HEK293 (cell line): ENCODE measurements around the gene COL15A1.

ENCODE experiments used
- CTCF ChIA-PET: fragments of 350-600 bp; formaldehyde crosslinking; extraction: SDS; loops from one replicate; lab custom pipeline; 2021; ENCODE audit warnings: antibody characterized with exemption; lab: Yijun Ruan, JAX
- POLR2A ChIA-PET: fragments of 300-600 bp; formaldehyde crosslinking; extraction: SDS; loops from one replicate; lab custom pipeline; 2020; ENCODE audit warnings: antibody characterized with exemption, inconsistent platforms; lab: Yijun Ruan, JAX
- H3K27ac ChIP-seq: fragments of 200-500 bp; sonication (Bioruptor generic); 2 replicates; pipeline ENCODE4 v1.5.1; 2014; ENCODE audit warnings: low read depth, low read length, control low read depth, inconsistent platforms; ENCODE audit errors: extremely low read depth
- H3K36me3 ChIP-seq, 2 experiments: fragments of 200-500 bp in 1 of 2; sonication (Bioruptor generic) in 1 of 2; 1 replicate in 1 of 2; 2 replicates in 1 of 2; pipeline ENCODE4 v1.5.1; 2014 to 2017; ENCODE audit warnings: inconsistent platforms in 2 of 2, low read length in 2 of 2; ENCODE audit not compliant: control insufficient read depth in 2 of 2, insufficient read depth in 1 of 2
- H3K4me1 ChIP-seq: fragments of 200-500 bp; sonication (Bioruptor generic); 2 replicates; pipeline ENCODE4 v1.5.1; 2014; ENCODE audit warnings: mild to moderate bottlenecking, low read length, inconsistent platforms; ENCODE audit not compliant: control insufficient read depth, insufficient read depth
- H3K4me3 ChIP-seq: 2 replicates; pipeline ENCODE4 v1.5.1; 2011; ENCODE audit warnings: low read depth, mild to moderate bottlenecking, control low read depth, low read length, moderate library complexity
- H3K9me3 ChIP-seq: fragments of 200-500 bp; sonication (Bioruptor generic); 2 replicates; pipeline ENCODE4 v1.5.1; 2014; ENCODE audit warnings: low read depth, low read length, inconsistent platforms; ENCODE audit not compliant: control insufficient read depth, insufficient read depth
- GLI4 ChIP-seq: fragments of 450-650 bp; formaldehyde crosslinking; IDR thresholded peaks from 2 replicates; pipeline ENCODE4 v1.5.1; 2016; ENCODE audit warnings: missing biosample characterization, missing genetic modification characterization
- KLF17 ChIP-seq: fragments of 450-650 bp; formaldehyde crosslinking; IDR thresholded peaks from 2 replicates; pipeline ENCODE4 v1.5.1; 2016; ENCODE audit warnings: missing biosample characterization, missing genetic modification characterization
- TRIM28 ChIP-seq: IDR thresholded peaks from 2 replicates; pipeline ENCODE4 v1.6.1; 2011; ENCODE audit warnings: low read length, control low read depth, borderline replicate concordance
- YY1 ChIP-seq: fragments of 450-650 bp; formaldehyde crosslinking; IDR thresholded peaks from 2 replicates; pipeline ENCODE4 v1.5.1; 2018; ENCODE audit warnings: missing biosample characterization, missing genetic modification characterization
- ZBTB48 ChIP-seq: fragments of 450-650 bp; formaldehyde crosslinking; IDR thresholded peaks from 2 replicates; pipeline ENCODE4 v1.5.1; 2016; ENCODE audit warnings: missing biosample characterization, missing genetic modification characterization
- ZBTB7A ChIP-seq: fragments of 450-650 bp; formaldehyde crosslinking; IDR thresholded peaks from 2 replicates; pipeline ENCODE4 v1.5.1; 2016; ENCODE audit warnings: low read depth, missing biosample characterization, missing genetic modification characterization
- ZBTB8A ChIP-seq: fragments of 450-650 bp; formaldehyde crosslinking; IDR thresholded peaks from 2 replicates; pipeline ENCODE4 v1.5.1; 2016; ENCODE audit warnings: missing biosample characterization, missing genetic modification characterization
- ZNF133 ChIP-seq: fragments of 450-650 bp; formaldehyde crosslinking; IDR thresholded peaks from 2 replicates; pipeline ENCODE4 v1.5.1; 2016; ENCODE audit warnings: missing biosample characterization, missing genetic modification characterization
- ZNF174 ChIP-seq: fragments of 450-650 bp; formaldehyde crosslinking; IDR thresholded peaks from 2 replicates; pipeline ENCODE4 v1.5.0; 2017; ENCODE audit warnings: missing biosample characterization, mild to moderate bottlenecking, missing genetic modification characterization
- ZNF2 ChIP-seq: fragments of 450-650 bp; formaldehyde crosslinking; IDR thresholded peaks from 2 replicates; pipeline ENCODE4 v1.5.1; 2016; ENCODE audit warnings: missing biosample characterization, missing genetic modification characterization
- ZNF274 ChIP-seq, 2 experiments: fragments of 200-500 bp in 1 of 2; fragments of 450-650 bp in 1 of 2; sonication (Bioruptor generic) in 1 of 2; formaldehyde crosslinking in 1 of 2; IDR thresholded peaks; 2 replicates each; pipeline versions ENCODE4 v1.5.1 to v1.6.1; 2014 to 2016; ENCODE audit warnings: borderline replicate concordance in 1 of 2, inconsistent platforms in 1 of 2, low read length in 1 of 2, missing biosample characterization in 1 of 2, missing genetic modification characterization in 1 of 2
- ZNF292 ChIP-seq: fragments of 450-650 bp; formaldehyde crosslinking; IDR thresholded peaks from 2 replicates; pipeline ENCODE4 v1.5.1; 2016; ENCODE audit warnings: low read depth, missing biosample characterization, missing genetic modification characterization, borderline replicate concordance
- ZNF302 ChIP-seq: fragments of 450-650 bp; formaldehyde crosslinking; IDR thresholded peaks from 2 replicates; pipeline ENCODE4 v1.5.1; 2016; ENCODE audit warnings: missing biosample characterization, missing genetic modification characterization, low read depth
- ZNF391 ChIP-seq: fragments of 450-650 bp; formaldehyde crosslinking; IDR thresholded peaks from 2 replicates; pipeline ENCODE4 v1.5.1; 2016; ENCODE audit warnings: low read depth, missing biosample characterization, missing genetic modification characterization, borderline replicate concordance
- ZNF510 ChIP-seq: fragments of 450-650 bp; formaldehyde crosslinking; IDR thresholded peaks from 2 replicates; pipeline ENCODE4 v1.5.1; 2018; ENCODE audit warnings: mild to moderate bottlenecking, missing genetic modification characterization, missing biosample characterization; ENCODE audit not compliant: insufficient replicate concordance
- ZNF518A ChIP-seq: fragments of 450-650 bp; formaldehyde crosslinking; conservative IDR thresholded peaks from 2 replicates; pipeline ENCODE4 v1.5.1; 2016; ENCODE audit warnings: low read depth, missing biosample characterization, missing genetic modification characterization
- ZNF571 ChIP-seq: fragments of 450-650 bp; formaldehyde crosslinking; IDR thresholded peaks from 2 replicates; pipeline ENCODE4 v1.5.0; 2017; ENCODE audit warnings: missing biosample characterization, missing genetic modification characterization
- ZNF623 ChIP-seq: fragments of 450-650 bp; formaldehyde crosslinking; IDR thresholded peaks from 2 replicates; pipeline ENCODE4 v1.5.1; 2016; ENCODE audit warnings: missing biosample characterization, missing genetic modification characterization
- ZNF629 ChIP-seq: fragments of 450-650 bp; formaldehyde crosslinking; IDR thresholded peaks from 2 replicates; pipeline ENCODE4 v1.5.1; 2017; ENCODE audit warnings: missing biosample characterization, missing genetic modification characterization
- ZNF664 ChIP-seq: fragments of 450-650 bp; formaldehyde crosslinking; IDR thresholded peaks from 2 replicates; pipeline ENCODE4 v1.5.1; 2016; ENCODE audit warnings: missing biosample characterization, missing genetic modification characterization
- ZNF677 ChIP-seq: fragments of 450-650 bp; IDR thresholded peaks from 2 replicates; pipeline ENCODE4 v1.5.0; 2018; ENCODE audit warnings: missing biosample characterization, mild to moderate bottlenecking, missing genetic modification characterization, moderate library complexity
- ZNF768 ChIP-seq: fragments of 450-650 bp; formaldehyde crosslinking; IDR thresholded peaks from 2 replicates; pipeline ENCODE4 v1.5.1; 2018; ENCODE audit warnings: missing biosample characterization, mild to moderate bottlenecking, missing genetic modification characterization
- TF ChIP-seq, protein P1 (sequence below): fragments of 450-650 bp; formaldehyde crosslinking; IDR thresholded peaks from 2 replicates; pipeline ENCODE4 v1.5.1; 2016; ENCODE audit warnings: missing biosample characterization, missing genetic modification characterization
- TF ChIP-seq, protein P2 (sequence below): fragments of 450-650 bp; IDR thresholded peaks from 2 replicates; pipeline ENCODE4 v1.5.1; 2018; ENCODE audit warnings: missing biosample characterization, mild to moderate bottlenecking, missing genetic modification characterization
- TF ChIP-seq, protein P3 (sequence below): fragments of 450-650 bp; formaldehyde crosslinking; IDR thresholded peaks from 2 replicates; pipeline ENCODE4 v1.5.1; 2016; ENCODE audit warnings: missing biosample characterization, missing genetic modification characterization

Gene COL15A1

GRCh38 chr9:98924946-98925820 is 18.5 kb upstream of the COL15A1 start:
- Histone ChIP-seq H3K36me3 (no peaks in the 10 kb centered on the region), H3K9me3 (no peaks in the 10 kb centered on the region), H3K4me3 (no peak overlapping the region), H3K4me1 (peaks cover 7% of the 10 kb centered on the region), H3K27ac (no peak overlapping the region)
- POLR2A ChIA-PET: no interaction called here
- no peak for TF ChIP-seq ZNF133 (tag by site-specific recombination)
- no peak for TF ChIP-seq ZNF571 (tag by site-specific recombination)
- TF ChIP-seq, protein P1, sequence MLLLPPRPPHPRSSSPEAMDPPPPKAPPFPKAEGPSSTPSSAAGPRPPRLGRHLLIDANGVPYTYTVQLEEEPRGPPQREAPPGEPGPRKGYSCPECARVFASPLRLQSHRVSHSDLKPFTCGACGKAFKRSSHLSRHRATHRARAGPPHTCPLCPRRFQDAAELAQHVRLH (tag by site-specific recombination): no peak
- TF ChIP-seq ZNF677 (tag by site-specific recombination): no peak
- TF ChIP-seq ZNF623 (tag by site-specific recombination): no peak
- TF ChIP-seq ZBTB48 (tag by site-specific recombination): no peak
- no peak for TF ChIP-seq ZNF629
- CTCF ChIA-PET: interaction anchor here (0.5 kb wide), 1 partner anchor 149 kb away, joined by 3 read pairs; no protein-coding TSS in a partner anchor

DNA sequence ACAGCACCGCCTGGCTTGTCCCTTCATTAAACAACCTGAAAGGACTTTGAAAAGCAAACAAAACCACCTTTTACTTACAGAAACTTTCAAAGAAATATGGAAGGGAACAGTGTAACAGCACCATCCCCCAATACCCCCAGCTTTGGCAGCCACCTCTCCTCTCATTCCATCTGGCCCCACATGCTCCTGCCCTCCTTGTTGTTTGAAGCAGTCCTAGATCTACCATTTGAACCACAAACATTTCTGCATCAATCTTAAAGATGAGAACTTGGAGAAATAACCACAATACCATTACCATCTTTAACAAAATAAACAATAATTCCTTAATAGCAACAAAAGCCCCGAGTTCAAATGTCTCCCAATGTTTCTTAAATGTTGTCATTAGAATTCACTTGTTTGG is 17.8 kb upstream of the COL15A1 start:
- Histone ChIP-seq H3K9me3 (no peaks in the 10 kb centered on the region), H3K36me3 (no peaks in the 10 kb centered on the region), H3K4me3 (no peak overlapping the region), H3K27ac (no peak overlapping the region), H3K4me1 (peaks cover 7% of the 10 kb centered on the region)
- CTCF ChIA-PET: no interaction called here
- POLR2A ChIA-PET: no interaction called here
- TF ChIP-seq ZNF2 (tag by site-specific recombination): no peak
- TF ChIP-seq ZNF518A (tag by site-specific recombination): no peak
- TF ChIP-seq ZNF629: no peak
- no peak for TF ChIP-seq GLI4 (tag by site-specific recombination)
- TF ChIP-seq, protein P2, sequence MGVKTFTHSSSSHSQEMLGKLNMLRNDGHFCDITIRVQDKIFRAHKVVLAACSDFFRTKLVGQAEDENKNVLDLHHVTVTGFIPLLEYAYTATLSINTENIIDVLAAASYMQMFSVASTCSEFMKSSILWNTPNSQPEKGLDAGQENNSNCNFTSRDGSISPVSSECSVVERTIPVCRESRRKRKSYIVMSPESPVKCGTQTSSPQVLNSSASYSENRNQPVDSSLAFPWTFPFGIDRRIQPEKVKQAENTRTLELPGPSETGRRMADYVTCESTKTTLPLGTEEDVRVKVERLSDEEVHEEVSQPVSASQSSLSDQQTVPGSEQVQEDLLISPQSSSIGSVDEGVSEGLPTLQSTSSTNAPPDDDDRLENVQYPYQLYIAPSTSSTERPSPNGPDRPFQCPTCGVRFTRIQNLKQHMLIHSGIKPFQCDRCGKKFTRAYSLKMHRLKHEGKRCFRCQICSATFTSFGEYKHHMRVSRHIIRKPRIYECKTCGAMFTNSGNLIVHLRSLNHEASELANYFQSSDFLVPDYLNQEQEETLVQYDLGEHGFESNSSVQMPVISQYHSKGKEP (tag by site-specific recombination): no peak
- TF ChIP-seq ZNF510 (tag by site-specific recombination): no peak
- TF ChIP-seq, protein P3, sequence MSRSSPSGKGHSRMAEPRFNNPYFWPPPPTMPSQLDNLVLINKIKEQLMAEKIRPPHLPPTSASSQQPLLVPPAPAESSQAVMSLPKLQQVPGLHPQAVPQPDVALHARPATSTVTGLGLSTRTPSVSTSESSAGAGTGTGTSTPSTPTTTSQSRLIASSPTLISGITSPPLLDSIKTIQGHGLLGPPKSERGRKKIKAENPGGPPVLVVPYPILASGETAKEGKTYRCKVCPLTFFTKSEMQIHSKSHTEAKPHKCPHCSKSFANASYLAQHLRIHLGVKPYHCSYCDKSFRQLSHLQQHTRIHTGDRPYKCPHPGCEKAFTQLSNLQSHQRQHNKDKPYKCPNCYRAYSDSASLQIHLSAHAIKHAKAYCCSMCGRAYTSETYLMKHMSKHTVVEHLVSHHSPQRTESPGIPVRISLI (tag by site-specific recombination): no peak
- no peak for TF ChIP-seq ZNF274 (IDR thresholded peaks at IDR 0.05; ENCODE audit: low read length)
- no peak for TF ChIP-seq ZNF274 (tag by site-specific recombination; IDR thresholded peaks at IDR 0.05; ENCODE audit: borderline replicate concordance)
- no peak for TF ChIP-seq ZNF664 (tag by site-specific recombination)
- TF ChIP-seq YY1 (tag by site-specific recombination): no peak
- no peak for TF ChIP-seq ZNF768 (tag by site-specific recombination)
- TF ChIP-seq ZBTB8A (tag by site-specific recombination): no peak
- no peak for TF ChIP-seq ZNF391 (tag by site-specific recombination)
- no peak for TF ChIP-seq ZBTB7A
- TF ChIP-seq ZNF302 (tag by site-specific recombination): no peak
- TF ChIP-seq TRIM28: no peak
- TF ChIP-seq KLF17 (tag by site-specific recombination): no peak
- TF ChIP-seq ZNF292 (tag by site-specific recombination): no peak
- TF ChIP-seq ZNF174 (tag by site-specific recombination): no peak
